Measurements from ENCODE around the gene RASSF1. TPM values are rescaled to one million over a fixed set of nuclear protein-coding genes. Genes with fewer than 3 reads are reported as not detected.
A peak's percentile ranks its signal among the peaks of the same experiment; 100 is the strongest.

RASSF1 gene
- total RNA-seq, 1 experiment from 2014 or later, result 32.0 TPM

- DNase-seq (ENCODE audit: unreplicated experiment), result no peak
- POLR2A ChIA-PET, result interaction anchor here (0.6 to 5.0 kb wide), 5 partner anchors 14 to 1670 kb away, joined by 3 to 25 read pairs (median 5); partner anchors contain the start of genes HYAL3, IFRD2 and NAA80
- Mint-ChIP-seq H3K27ac (ENCODE audit: low read depth, unreplicated experiment) (no peak overlapping the region), H3K4me1 (ENCODE audit: insufficient read depth, unreplicated experiment) (peaks cover 12% of the 10 kb centered on the region), H3K4me3 (ENCODE audit: unreplicated experiment) (no peak overlapping the region), H3K27me3 (ENCODE audit: insufficient read depth, unreplicated experiment) (no peaks in the 10 kb centered on the region), H3K36me3 (ENCODE audit: insufficient read depth, unreplicated experiment) (no peaks in the 10 kb centered on the region), H3K9me3 (ENCODE audit: unreplicated experiment) (no peaks in the 10 kb centered on the region)
- intact Hi-C loops (cut with micrococcal nuclease), result no loop called here
- BruUV-seq (replicated peaks), result no TSS peak
- TF ChIP-seq CTCF (IDR thresholded peaks at IDR 0.05; ENCODE audit: unreplicated experiment), result no peak
- CTCF ChIA-PET, result interaction anchor here (0.9 to 3.9 kb wide), 4 partner anchors 7 to 56 kb away, joined by 3 to 38 read pairs (median 26); partner anchors contain the start of genes HYAL3, IFRD2 and NAA80
Measured at GRCh38 chr3:50322115-50322385, 18.6 kb downstream of the RASSF1 start.

- POLR2A ChIA-PET, result interaction anchor here (0.6 to 5.0 kb wide), 6 partner anchors 15 to 1671 kb away, joined by 3 to 25 read pairs (median 8); partner anchors contain the start of genes HYAL3, IFRD2 and NAA80
- intact Hi-C loops (cut with micrococcal nuclease), result loop anchor here (1.0 kb wide), 1 partner anchor 22 kb away; the partner anchor contains the start of genes HYAL3 and NAA80
- Mint-ChIP-seq H3K9me3 (ENCODE audit: unreplicated experiment) (no peaks in the 10 kb centered on the region), H3K27me3 (ENCODE audit: insufficient read depth, unreplicated experiment) (no peaks in the 10 kb centered on the region), H3K4me3 (ENCODE audit: unreplicated experiment) (peak overlapping the region; percentile 80), H3K36me3 (ENCODE audit: insufficient read depth, unreplicated experiment) (peaks cover under 1% of the 10 kb centered on the region), H3K4me1 (ENCODE audit: insufficient read depth, unreplicated experiment) (peaks cover 17% of the 10 kb centered on the region), H3K27ac (ENCODE audit: low read depth, unreplicated experiment) (peak overlapping the region; percentile 98)
- peak; percentile 38 for TF ChIP-seq CTCF (IDR thresholded peaks at IDR 0.05; ENCODE audit: unreplicated experiment)
- CTCF ChIA-PET, result interaction anchor here (0.6 to 3.9 kb wide), 7 partner anchors 19 to 1179 kb away, joined by 3 to 38 read pairs (median 3); partner anchors contain the start of genes HYAL3, IFRD2 and NAA80
- no TSS peak for BruUV-seq (replicated peaks)
- DNase-seq (ENCODE audit: unreplicated experiment), result peak; percentile 89
Measured at GRCh38 chr3:50321336-50322114, 19.1 kb downstream of the RASSF1 start.

- DNase-seq (ENCODE audit: unreplicated experiment), result peak; percentile 68
- POLR2A ChIA-PET, result interaction anchor here (0.6 to 5.0 kb wide), 6 partner anchors 11 to 29 kb away, joined by 3 to 25 read pairs (median 8); partner anchors contain the start of genes HYAL3, IFRD2 and NAA80
Measured at GRCh38 chr3:50320853-50321335, 19.7 kb downstream of the RASSF1 start.

More at GRCh38 chr3:50320853-50321335, 19.7 kb downstream of the RASSF1 start:
- TF ChIP-seq CTCF (IDR thresholded peaks at IDR 0.05; ENCODE audit: unreplicated experiment), result no peak
- no peaks in the 10 kb centered on the region for H3K9me3 Mint-ChIP-seq (ENCODE audit: unreplicated experiment)
- BruUV-seq (replicated peaks), result no TSS peak
- intact Hi-C loops (cut with micrococcal nuclease), result loop anchor here (1.0 kb wide), 1 partner anchor 22 kb away; the partner anchor contains the start of genes HYAL3 and NAA80
- no peaks in the 10 kb centered on the region for H3K27me3 Mint-ChIP-seq (ENCODE audit: insufficient read depth, unreplicated experiment)
- peak overlapping the region; percentile 98 for H3K27ac Mint-ChIP-seq (ENCODE audit: low read depth, unreplicated experiment)
- peak overlapping the region; percentile 80 for H3K4me3 Mint-ChIP-seq (ENCODE audit: unreplicated experiment)
- CTCF ChIA-PET, result interaction anchor here (0.6 to 1.3 kb wide), 5 partner anchors 14 to 1179 kb away, joined by 3 to 4 read pairs (median 3); no protein-coding TSS in a partner anchor
- peaks cover 6% of the 10 kb centered on the region for H3K36me3 Mint-ChIP-seq (ENCODE audit: insufficient read depth, unreplicated experiment)
- peaks cover 22% of the 10 kb centered on the region for H3K4me1 Mint-ChIP-seq (ENCODE audit: insufficient read depth, unreplicated experiment)

All from MCF 10A (cell line).